K562 (cell line): Measurements from ENCODE around the gene GPHN.

Source experiments
- BDP1 ChIP-seq: IDR thresholded peaks from 3 replicates; pipeline ENCODE4 v1.6.1; 2011; ENCODE audit not compliant: insufficient read length, insufficient read depth
- CBX5 ChIP-seq: IDR thresholded peaks from 2 replicates; pipeline ENCODE4 v1.6.1; 2014; ENCODE audit warnings: low read depth, borderline replicate concordance
- CTCF ChIP-seq, 3 experiments: IDR thresholded peaks in 2 of 3; conservative IDR thresholded peaks in 1 of 3; 2 replicates each; pipeline ENCODE4 v1.5.1; 2011 to 2012; ENCODE audit warnings: low read length in 3 of 3, mild to moderate bottlenecking in 3 of 3, control low read depth in 2 of 3, improper control_type of control experiment in 1 of 3, inconsistent platforms in 1 of 3, low read depth in 1 of 3, mixed read lengths in 1 of 3, moderate library complexity in 1 of 3; ENCODE audit not compliant: insufficient read depth in 2 of 3
- ESRRB ChIP-seq: fragments of 250-450 bp; sonication (Bioruptor Pico); IDR thresholded peaks from 2 replicates; pipeline ENCODE4 v1.5.0; 2020; ENCODE audit warnings: mild to moderate bottlenecking, moderate library complexity, borderline replicate concordance
- FOXM1 ChIP-seq, 2 experiments: fragments of 450-650 bp in 1 of 2; sonication (generic) in 1 of 2; formaldehyde crosslinking in 1 of 2; IDR thresholded peaks; 2 replicates each; pipeline versions ENCODE4 v1.6.1 to v1.9.0; 2017 to 2022; ENCODE audit warnings: low read depth in 2 of 2, mild to moderate bottlenecking in 2 of 2, missing genetic modification reagents in 1 of 2, moderate library complexity in 1 of 2
- JUND ChIP-seq, 2 experiments: IDR thresholded peaks; 2 replicates in 1 of 2; 3 replicates in 1 of 2; pipeline ENCODE4 v1.6.1; 2011; ENCODE audit warnings: borderline replicate concordance in 2 of 2, low read depth in 2 of 2, low read length in 2 of 2, improper control_type of control experiment in 1 of 2, missing biosample characterization in 1 of 2, missing genetic modification characterization in 1 of 2, missing genetic modification reagents in 1 of 2
- KAT8 ChIP-seq: fragments of 450-650 bp; IDR thresholded peaks from 2 replicates; pipeline ENCODE4 v1.6.1; 2016; ENCODE audit warnings: low read depth, mild to moderate bottlenecking
- POLR2A ChIP-seq: fragments of 450-650 bp; conservative IDR thresholded peaks from 2 replicates; pipeline ENCODE4 v1.6.1; 2016
- POLR2AphosphoS5 ChIP-seq: IDR thresholded peaks from 2 replicates; pipeline ENCODE4 v1.6.1; 2011; ENCODE audit warnings: mild to moderate bottlenecking, low read depth, low read length, moderate library complexity; ENCODE audit not compliant: control insufficient read depth, insufficient read depth
- SPI1 ChIP-seq: IDR thresholded peaks from 2 replicates; pipeline ENCODE4 v1.6.1; 2011; ENCODE audit warnings: low read depth, low read length, control low read depth, borderline replicate concordance
- XRCC4 ChIP-seq: IDR thresholded peaks from one replicate; pipeline ENCODE4 v1.6.1; 2011; ENCODE audit not compliant: insufficient read depth, insufficient read length; ENCODE audit errors: extremely low read depth
- ZKSCAN1 ChIP-seq: fragments of 150-350 bp; IDR thresholded peaks from 2 replicates; pipeline ENCODE4 v1.6.1; 2016; ENCODE audit warnings: low read depth, low read length
- TF ChIP-seq, protein P1 (sequence below): fragments of 200-800 bp; sonication (Bioruptor generic); IDR thresholded peaks from 2 replicates; pipeline ENCODE4 v1.6.1; 2017; ENCODE audit warnings: missing genetic modification characterization, missing compliant biosample characterization

DNA sequence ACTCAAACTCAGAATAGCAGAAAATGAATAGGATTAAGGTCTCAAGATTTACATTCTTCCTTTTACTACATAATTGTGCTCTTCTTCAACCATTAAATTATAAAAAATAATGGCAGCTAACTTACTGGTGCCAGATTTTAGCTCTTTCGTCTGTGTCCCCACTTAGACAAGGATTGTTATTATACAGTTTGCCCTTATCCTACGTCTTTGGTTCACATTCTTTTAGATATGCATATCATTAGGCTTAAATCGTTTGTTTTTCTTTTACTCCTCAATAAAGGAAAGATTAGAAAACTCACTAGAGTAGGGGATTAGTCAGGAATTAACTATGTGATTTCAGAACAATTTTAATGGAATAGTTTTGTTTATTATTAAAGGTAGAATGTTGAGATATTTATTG lies 551.6 kb downstream of the GPHN start:
- TF ChIP-seq XRCC4 (no peak), BDP1 (no peak), ZKSCAN1 (no peak), KAT8 (no peak), JUND (IDR thresholded peaks at IDR 0.05; ENCODE audit: borderline replicate concordance, low read depth, low read length) (no peak), JUND (tag; IDR thresholded peaks at IDR 0.05; ENCODE audit: borderline replicate concordance, low read depth, low read length) (no peak), CTCF (IDR thresholded peaks at IDR 0.05 in 2 of 3, conservative IDR thresholded peaks at IDR 0.05 in 1 of 3; ENCODE audit: insufficient read depth in 2 of 3, low read depth in 1 of 3, low read length in 3 of 3) (no peak), POLR2AphosphoS5 (no peak), SPI1 (no peak), FOXM1 (IDR thresholded peaks at IDR 0.05; ENCODE audit: low read depth) (no peak), FOXM1 (CRISPR knock-in tag; IDR thresholded peaks at IDR 0.05; ENCODE audit: low read depth) (no peak), POLR2A (no peak), CBX5 (no peak), ESRRB (CRISPR knock-in tag) (no peak)
- TF ChIP-seq, protein P1, sequence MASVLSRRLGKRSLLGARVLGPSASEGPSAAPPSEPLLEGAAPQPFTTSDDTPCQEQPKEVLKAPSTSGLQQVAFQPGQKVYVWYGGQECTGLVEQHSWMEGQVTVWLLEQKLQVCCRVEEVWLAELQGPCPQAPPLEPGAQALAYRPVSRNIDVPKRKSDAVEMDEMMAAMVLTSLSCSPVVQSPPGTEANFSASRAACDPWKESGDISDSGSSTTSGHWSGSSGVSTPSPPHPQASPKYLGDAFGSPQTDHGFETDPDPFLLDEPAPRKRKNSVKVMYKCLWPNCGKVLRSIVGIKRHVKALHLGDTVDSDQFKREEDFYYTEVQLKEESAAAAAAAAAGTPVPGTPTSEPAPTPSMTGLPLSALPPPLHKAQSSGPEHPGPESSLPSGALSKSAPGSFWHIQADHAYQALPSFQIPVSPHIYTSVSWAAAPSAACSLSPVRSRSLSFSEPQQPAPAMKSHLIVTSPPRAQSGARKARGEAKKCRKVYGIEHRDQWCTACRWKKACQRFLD = no peak
